ENCODE results near the gene UMODL1. TPM values are rescaled to one million over a fixed set of nuclear protein-coding genes. Genes with fewer than 3 reads are reported as not detected.

UMODL1 gene
- total and polyA plus RNA-seq, 2 donors (not counting 3 experiments of a cell fraction or from before 2014, with no cell fraction given), result not detected

GRCh38 chr21:42120101-42120902 lies 49.2 kb downstream of the UMODL1 start:
- Histone ChIP-seq H3K9me1 (replicated peaks; ENCODE audit: control insufficient read depth, extremely low read depth, insufficient read depth, low read length) (no peaks in the 10 kb centered on the region), H3K4me3 (replicated peaks in 1 of 3; ENCODE audit: insufficient read depth in 1 of 3, low read depth in 1 of 3, low read length in 3 of 3) (no peak overlapping the region), H3K9me3 (replicated peaks; ENCODE audit: control insufficient read depth, insufficient read depth, low read length) (no peaks in the 10 kb centered on the region), H4K20me1 (replicated peaks; ENCODE audit: control insufficient read depth, extremely low read depth, insufficient read depth, low read length) (no peaks in the 10 kb centered on the region), H3K4me1 (ENCODE audit: control insufficient read depth, extremely low read depth, insufficient read depth, low read length) (peaks cover 4% of the 10 kb centered on the region), H3K27me3 (ENCODE audit: control insufficient read depth in 2 of 2, insufficient read depth in 2 of 2, low read length in 2 of 2) (peaks cover 22 to 23% of the 10 kb centered on the region in 2 experiments), H3K36me3 (ENCODE audit: control insufficient read depth in 2 of 2, extremely low read depth in 1 of 2, insufficient read depth in 2 of 2, low read length in 2 of 2) (no peaks in the 10 kb centered on the region), H2AFZ (ENCODE audit: low read depth, low read length) (no peak overlapping the region), H3K4me2 (ENCODE audit: insufficient read depth, low read length) (no peak overlapping the region), H3K27ac (ENCODE audit: insufficient read depth, low read depth, low read length) (no peak overlapping the region), H3K9ac (replicated peaks; ENCODE audit: extremely low read depth, insufficient read depth, low read length) (no peak overlapping the region), H3K79me2 (ENCODE audit: control insufficient read depth, insufficient read depth, low read length) (no peaks in the 10 kb centered on the region)
- no peak for TF ChIP-seq JUN (IDR thresholded peaks at IDR 0.05; ENCODE audit: borderline replicate concordance, insufficient read depth, insufficient read length, low read depth)
- TF ChIP-seq GATA2 (IDR thresholded peaks at IDR 0.05; ENCODE audit: insufficient read depth, insufficient read length, low read depth, low read length), result no peak
- TF ChIP-seq MYC (IDR thresholded peaks at IDR 0.05; ENCODE audit: low read depth, low read length), result no peak
- no peak for TF ChIP-seq MAX (IDR thresholded peaks at IDR 0.05; ENCODE audit: insufficient read depth, insufficient read length)
- no peak for TF ChIP-seq POLR2A (IDR thresholded peaks at IDR 0.05; ENCODE audit: low read depth, low read length)
- ChIA-PET POLR2A (no interaction called here), CTCF (interaction anchor here (0.6 to 2.7 kb wide), 5 partner anchors 13 to 304 kb away, joined by 3 to 12 read pairs (median 5); no protein-coding TSS in a partner anchor)
- FAIRE-seq (peak; percentile 52), DNase-seq (ENCODE audit: low read depth, low spot score) (no peak)
- dilution Hi-C loops (cut with MboI; ENCODE audit: extremely low pct_ligation_motif_present, low sequenced_read_pairs), result no loop called here
- BruUV-seq (replicated peaks), result no TSS peak
- intact Hi-C loops (cut with micrococcal nuclease), result no loop called here

GRCh38 chr21:42120903-42121535 lies 49.9 kb downstream of the UMODL1 start:
- FAIRE-seq (no peak), DNase-seq (ENCODE audit: low read depth, low spot score) (no peak)
- Histone ChIP-seq H3K27me3 (ENCODE audit: control insufficient read depth in 2 of 2, insufficient read depth in 2 of 2, low read length in 2 of 2) (peaks cover 22 to 23% of the 10 kb centered on the region in 2 experiments), H3K36me3 (ENCODE audit: control insufficient read depth in 2 of 2, extremely low read depth in 1 of 2, insufficient read depth in 2 of 2, low read length in 2 of 2) (no peaks in the 10 kb centered on the region), H2AFZ (ENCODE audit: low read depth, low read length) (no peak overlapping the region), H3K4me1 (ENCODE audit: control insufficient read depth, extremely low read depth, insufficient read depth, low read length) (peaks cover 4% of the 10 kb centered on the region), H3K9me3 (replicated peaks; ENCODE audit: control insufficient read depth, insufficient read depth, low read length) (no peaks in the 10 kb centered on the region), H3K4me2 (ENCODE audit: insufficient read depth, low read length) (no peak overlapping the region), H4K20me1 (replicated peaks; ENCODE audit: control insufficient read depth, extremely low read depth, insufficient read depth, low read length) (no peaks in the 10 kb centered on the region), H3K9me1 (replicated peaks; ENCODE audit: control insufficient read depth, extremely low read depth, insufficient read depth, low read length) (no peaks in the 10 kb centered on the region), H3K79me2 (ENCODE audit: control insufficient read depth, insufficient read depth, low read length) (no peaks in the 10 kb centered on the region), H3K4me3 (replicated peaks in 1 of 3; ENCODE audit: insufficient read depth in 1 of 3, low read depth in 1 of 3, low read length in 3 of 3) (no peak overlapping the region), H3K27ac (ENCODE audit: insufficient read depth, low read depth, low read length) (no peak overlapping the region), H3K9ac (replicated peaks; ENCODE audit: extremely low read depth, insufficient read depth, low read length) (no peak overlapping the region)
- ChIA-PET CTCF (interaction anchor here (1.1 to 2.7 kb wide), 4 partner anchors 13 to 304 kb away, joined by 3 to 12 read pairs (median 6); no protein-coding TSS in a partner anchor), POLR2A (no interaction called here)
- intact Hi-C loops (cut with micrococcal nuclease) (no loop called here), dilution Hi-C loops (cut with MboI; ENCODE audit: extremely low pct_ligation_motif_present, low sequenced_read_pairs) (no loop called here)
- TF ChIP-seq EZH2 (IDR thresholded peaks at IDR 0.05; ENCODE audit: borderline replicate concordance, low read depth, low read length, severe bottlenecking), result no peak
- no TSS peak for BruUV-seq (replicated peaks)

Data from endothelial cell of umbilical vein (primary cell).